NCI-H446 treated with DMSO at 0.1 percent for 48 hours (cell line): ENCODE data around the gene RAPGEF4.
"Not testable (repeated sequence)": the region's sequence is repeated elsewhere in the genome, so short reads cannot be mapped to it uniquely, and the experiment has no call there.

Experiments used
- DNase-seq: peaks from one replicate; lab custom pipeline; 2025; lab: John Stamatoyannopoulos, UW

The RAPGEF4 gene

DNA sequence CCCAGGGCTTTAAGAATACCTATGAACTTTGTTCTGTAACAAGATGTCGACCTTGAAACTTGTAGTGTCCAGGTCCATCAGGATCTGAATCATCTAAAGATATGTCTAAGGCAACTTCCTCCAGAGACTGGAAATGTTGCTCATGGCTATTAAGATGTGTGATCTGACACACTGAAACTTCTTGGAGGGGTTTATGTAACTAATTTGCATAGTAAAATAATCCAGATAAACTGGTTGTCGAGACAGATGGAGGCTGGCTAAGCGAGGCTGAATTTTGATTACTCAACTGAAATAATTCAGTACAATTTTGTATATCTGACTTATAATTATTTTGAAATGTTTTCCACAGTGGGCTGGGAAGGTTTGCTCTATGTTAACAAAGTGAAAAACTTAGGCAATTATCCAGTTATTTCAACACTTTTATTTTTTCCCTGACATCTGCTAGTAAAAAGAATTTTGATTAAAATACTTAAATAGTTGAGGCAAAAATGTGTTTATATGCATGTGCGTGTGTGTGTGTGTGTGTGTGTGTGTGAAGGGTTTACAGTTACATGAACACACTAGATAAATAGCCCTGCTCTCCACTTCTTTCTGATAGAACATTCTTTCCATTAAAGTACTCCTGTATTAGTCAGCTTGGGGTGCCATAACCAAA is 328.6 kb downstream of the RAPGEF4 start:
- DNase-seq, result no peak

GRCh38 chr2:173066887-173067676 is 331.4 kb downstream of the RAPGEF4 start:
- DNase-seq, result no peak

DNA sequence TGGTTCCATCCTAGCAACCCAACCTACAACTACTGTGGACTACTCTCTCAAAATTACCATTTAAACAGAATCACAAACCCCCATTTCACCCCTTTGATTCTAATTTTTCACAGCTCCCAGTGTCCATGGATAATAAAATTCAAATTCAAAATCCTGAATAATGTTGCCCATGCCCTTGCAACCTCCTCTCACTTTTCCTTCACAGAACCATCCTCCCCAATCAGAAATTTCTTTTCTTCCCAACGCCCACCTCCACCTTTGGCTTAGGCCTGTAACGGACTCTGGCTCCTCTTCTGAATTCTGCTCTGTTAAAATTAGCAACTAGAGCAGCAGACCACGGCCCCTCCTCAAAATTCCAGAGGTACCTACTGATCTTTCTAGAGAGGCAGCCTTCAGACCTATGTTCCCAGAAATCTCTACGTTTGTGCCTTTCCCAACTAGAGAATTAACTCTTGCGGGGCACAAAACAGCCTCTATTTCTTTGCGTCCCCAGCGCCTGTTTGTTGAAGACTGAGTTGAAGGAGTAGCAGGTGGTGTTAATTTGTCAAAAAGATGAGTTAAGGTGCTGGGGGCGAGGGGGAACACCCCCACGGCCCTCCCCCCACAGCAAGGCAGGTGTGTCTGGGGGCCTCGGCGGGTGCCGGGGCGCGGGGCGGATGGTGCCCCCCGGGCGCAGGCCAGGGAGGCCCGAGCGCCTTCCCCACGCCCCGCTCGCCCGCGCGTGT is 339.6 kb downstream of the RAPGEF4 start:
- DNase-seq, result no peak

GRCh38 chr2:173075781-173076580 is 340.3 kb downstream of the RAPGEF4 start, which contains the start of gene MAP3K20:
Gene MAP3K20, plus strand, starts transcription at chr2:173075846. Its CDS starts 15,186 bp downstream, at chr2:173091032.
- DNase-seq, result peak; percentile 69

DNA sequence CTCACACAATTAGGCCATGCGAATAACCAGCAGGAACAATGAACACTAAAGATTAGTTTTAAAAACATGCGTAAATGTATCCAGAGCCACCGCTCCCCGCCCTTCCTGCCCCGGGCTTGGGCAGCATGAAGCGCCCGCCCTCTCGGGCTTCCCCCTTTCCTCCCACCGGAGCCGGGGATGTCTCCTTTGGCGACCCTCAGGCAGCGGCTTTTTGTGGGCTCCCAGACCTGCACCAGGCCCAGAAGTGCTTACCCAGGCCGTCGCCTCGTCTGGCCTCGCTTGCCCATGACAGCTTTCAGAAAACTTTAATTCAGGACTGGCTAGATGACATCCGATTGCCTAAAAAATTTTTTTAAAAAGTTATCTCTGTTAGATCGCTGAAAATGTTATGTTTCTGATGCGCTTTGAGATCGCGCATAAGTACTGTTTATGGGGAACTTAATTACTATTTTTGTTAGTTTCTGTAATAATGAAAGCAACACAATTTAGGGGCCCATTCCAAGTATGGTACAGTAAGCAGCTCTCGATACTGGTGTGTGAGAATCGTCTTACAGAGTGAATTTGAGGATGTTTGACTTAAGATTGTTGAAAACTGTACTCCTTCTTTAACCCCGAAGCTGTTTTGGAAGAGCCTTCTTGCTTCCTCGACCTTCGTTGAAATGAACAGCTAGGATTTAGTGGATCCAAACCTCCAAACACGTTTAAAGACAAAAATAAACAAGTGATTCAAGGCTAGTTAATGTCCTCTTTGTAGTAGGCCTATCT is 341.1 kb downstream of the RAPGEF4 start:
- DNase-seq, result peak; percentile 37

DNA sequence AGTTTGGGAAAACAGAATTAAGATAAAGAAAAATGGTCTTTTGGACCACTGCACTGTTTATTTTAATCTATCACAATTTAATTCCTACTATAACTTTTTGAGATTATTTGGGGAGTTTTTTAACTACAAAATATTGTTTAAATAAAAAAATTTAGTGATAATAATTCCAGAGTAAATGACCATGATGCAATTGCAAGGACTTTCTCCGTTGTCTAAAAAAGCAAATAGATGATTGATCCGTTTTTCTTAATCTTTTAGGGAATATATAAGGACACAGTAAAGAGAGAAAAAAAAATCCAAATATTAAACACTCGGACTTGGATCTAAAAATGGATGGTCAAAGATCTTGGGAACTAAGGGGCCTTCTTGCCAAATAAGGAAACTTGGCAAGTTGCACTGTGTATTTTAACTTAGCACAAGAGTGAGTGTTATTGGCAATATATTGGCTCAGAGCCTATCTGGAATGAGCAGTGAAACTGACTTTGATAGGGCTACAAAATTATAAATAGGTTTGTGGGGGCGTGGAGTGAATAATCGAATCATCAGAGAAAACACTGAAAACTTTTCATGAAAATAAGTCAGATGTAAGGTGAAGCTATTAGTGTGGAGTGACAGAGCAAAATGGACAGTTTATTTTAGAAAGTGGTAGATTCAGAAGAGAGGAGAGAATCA is 342.0 kb downstream of the RAPGEF4 start:
- peak; percentile 41 for DNase-seq

DNA sequence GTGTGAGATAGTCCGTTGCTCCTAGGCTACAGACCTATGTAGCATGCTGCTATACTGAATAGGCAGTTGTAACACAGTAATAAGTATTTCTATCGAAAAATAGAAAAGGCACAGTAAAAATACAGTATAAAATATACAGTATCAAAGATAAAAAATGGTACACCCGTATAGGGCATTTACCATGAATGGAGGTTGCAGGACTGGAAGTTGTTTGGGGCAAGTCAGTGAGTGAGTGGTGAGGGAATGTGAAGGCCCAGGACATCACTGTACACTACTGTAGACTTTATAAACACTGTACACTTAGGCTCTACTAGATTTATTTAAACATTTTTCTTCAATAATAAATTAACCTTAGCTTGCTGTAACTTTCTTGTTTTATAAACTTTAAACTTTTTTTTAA is 343.5 kb downstream of the RAPGEF4 start:
- DNase-seq, result no peak

DNA sequence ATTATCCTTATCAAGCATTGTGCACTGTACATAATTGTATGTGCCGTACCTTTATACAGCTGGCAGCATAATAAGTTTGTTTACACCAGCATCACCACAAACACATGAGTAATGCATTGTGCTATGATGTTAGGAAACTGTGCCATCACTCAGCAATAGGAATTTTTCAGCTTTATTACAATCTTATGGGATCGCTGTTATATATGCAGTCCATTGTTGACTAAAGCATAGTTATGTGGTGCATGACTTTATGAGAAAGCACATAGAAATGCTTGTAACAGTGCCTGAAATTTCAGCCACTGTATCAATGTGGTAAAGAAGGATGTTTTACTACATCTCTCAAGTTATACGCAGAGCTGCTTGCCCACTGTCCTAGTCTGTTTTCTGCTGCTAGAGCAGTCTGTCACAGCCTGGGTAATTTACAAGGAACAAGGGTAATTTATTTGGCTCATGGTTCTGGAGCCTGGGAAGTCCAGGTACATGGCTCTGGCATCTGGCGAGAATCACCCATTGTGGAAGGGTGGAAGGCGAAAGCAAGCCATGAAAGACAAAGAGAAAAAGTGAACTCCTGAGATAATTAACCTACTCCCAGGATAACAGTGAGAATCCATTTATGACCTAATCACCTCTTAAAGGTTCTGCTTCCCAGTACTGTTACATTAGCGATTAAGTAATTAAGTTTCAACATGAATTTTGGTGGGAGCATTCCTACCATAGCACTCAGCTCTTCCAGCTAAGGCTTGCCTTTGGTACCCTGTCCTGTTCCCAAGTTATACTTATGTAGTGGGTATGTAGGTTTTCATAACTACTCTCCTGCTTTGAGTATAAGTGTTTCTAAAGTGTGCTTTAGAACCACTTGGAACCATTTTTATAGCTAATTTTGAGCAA is 344.6 kb downstream of the RAPGEF4 start:
- DNase-seq, result no peak

GRCh38 chr2:173086518-173087213 is 351.0 kb downstream of the RAPGEF4 start:
- no peak for DNase-seq

GRCh38 chr2:173087214-173087581 is 351.6 kb downstream of the RAPGEF4 start:
- DNase-seq, result no peak

GRCh38 chr2:173087793-173088496 is 352.3 kb downstream of the RAPGEF4 start:
- DNase-seq, result no peak

DNA sequence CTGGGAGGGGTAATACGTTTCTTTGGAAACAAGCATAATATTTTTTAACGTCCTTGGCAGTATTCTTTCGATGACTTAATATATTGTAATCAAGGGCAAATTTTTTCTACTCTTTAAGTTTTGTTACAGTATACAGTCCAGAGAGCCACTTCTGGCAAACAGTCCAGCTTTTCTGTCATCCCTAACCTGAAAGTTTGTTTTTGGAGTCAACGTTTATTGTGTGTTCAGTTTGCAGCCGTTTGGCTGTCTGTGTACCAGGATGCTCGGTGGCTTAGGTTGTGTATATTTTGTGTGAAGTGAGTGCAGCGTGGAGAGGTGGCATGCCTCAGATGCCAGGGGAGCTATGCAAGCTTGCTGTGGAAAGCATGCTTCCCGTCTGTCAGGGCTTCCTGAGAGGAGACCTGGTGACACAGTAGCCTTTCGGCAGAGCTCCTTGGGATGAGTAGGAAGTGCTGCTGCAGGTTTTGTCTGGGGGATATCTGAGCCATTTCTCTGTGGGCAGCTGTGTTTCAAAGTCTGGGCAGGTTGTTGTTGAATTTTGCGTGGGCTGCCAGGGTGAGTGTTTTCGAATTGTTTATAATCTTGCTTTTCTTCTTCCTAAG is 354.7 kb downstream of the RAPGEF4 start:
- no peak for DNase-seq

DNA sequence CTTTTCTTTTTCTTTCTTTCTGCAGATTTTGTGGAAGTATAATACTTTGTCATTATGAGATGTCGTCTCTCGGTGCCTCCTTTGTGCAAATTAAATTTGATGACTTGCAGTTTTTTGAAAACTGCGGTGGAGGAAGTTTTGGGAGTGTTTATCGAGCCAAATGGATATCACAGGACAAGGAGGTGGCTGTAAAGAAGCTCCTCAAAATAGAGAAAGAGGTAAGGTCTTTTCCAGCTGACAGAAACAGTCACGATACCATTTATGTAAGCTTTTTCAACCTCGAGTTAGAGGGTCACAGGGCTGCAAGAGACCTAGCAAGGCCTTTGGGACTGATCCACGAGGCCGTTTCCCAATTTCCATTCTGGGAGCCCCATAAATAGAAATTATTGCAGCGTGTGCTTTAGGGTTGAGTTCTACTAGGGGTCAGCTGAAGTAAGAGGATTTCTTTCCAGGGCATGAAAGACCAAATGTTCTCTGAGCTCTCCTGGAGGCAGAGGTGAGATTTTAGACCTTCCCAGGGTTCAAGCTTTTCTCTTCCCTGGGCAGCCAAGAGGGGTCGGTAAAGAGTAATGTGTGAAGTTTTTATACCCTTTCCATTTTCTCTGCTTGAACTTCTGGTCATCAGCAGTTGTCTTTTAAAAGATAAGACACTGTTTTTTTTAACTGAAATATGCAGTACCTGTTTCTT is 355.5 kb downstream of the RAPGEF4 start:
- no peak for DNase-seq

GRCh38 chr2:173091910-173092309 is 356.3 kb downstream of the RAPGEF4 start:
- DNase-seq, result no peak

DNA sequence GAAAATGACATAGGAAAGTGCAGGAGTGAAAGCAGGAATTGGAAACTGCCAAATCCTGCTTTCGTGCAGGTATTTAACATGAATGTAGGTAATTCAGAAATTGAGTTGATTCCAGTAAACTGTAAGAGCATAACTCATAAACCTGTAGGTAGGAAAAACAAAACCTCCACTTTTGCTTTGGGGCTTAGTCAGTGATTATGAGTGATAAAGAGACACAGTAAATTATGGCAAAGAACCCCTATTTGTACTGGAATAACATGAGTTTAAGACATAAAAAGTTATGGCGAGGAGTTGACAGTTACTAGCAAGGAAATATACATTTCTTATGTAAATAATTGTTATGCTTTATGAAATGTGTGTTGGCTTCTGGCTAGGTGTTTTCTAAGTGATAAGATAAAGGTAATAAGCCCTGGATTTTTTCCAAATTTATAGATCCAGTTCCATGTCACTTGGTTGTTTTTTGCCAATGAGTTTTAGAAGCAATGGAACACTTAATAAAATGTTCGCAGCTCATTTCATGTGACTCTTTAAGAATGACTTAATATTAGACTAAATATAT is 357.3 kb downstream of the RAPGEF4 start:
- DNase-seq, result no peak

GRCh38 chr2:173093617-173094016 is 358.0 kb downstream of the RAPGEF4 start:
- DNase-seq, result not testable (repeated sequence)

GRCh38 chr2:173094731-173095130 is 359.1 kb downstream of the RAPGEF4 start:
- no peak for DNase-seq
